GM18858 (cell line): Measurements from ENCODE around the gene ETV6.
A peak's percentile ranks its signal among the peaks of the same experiment; 100 is the strongest.

Experiments
- ATAC-seq: cut with Tn5 transposase; IDR thresholded peaks from one replicate; pipeline ENCODE4 v1.9.1; 2021; ENCODE audit not compliant: unreplicated experiment

The ETV6 gene

DNA sequence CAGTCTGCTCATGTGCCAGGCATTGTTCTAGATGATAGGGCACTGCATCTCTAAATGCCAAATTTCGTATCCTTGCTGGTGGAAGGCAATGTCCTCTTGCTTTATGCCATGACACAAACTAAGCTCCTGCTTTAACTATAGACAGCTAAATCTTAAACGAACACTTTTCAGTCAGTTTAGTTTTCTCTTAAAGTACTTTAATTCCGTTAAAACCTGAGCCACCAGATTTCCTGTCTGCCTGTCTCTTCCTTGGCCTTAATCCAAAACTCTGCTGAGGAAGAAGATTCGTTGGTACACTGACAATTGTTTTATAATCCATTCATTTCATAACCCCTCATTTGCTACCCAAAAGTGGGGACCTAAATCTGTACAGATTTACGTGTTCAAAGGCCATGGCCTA lies 226.8 kb downstream of the ETV6 start:
- ATAC-seq = no peak

DNA sequence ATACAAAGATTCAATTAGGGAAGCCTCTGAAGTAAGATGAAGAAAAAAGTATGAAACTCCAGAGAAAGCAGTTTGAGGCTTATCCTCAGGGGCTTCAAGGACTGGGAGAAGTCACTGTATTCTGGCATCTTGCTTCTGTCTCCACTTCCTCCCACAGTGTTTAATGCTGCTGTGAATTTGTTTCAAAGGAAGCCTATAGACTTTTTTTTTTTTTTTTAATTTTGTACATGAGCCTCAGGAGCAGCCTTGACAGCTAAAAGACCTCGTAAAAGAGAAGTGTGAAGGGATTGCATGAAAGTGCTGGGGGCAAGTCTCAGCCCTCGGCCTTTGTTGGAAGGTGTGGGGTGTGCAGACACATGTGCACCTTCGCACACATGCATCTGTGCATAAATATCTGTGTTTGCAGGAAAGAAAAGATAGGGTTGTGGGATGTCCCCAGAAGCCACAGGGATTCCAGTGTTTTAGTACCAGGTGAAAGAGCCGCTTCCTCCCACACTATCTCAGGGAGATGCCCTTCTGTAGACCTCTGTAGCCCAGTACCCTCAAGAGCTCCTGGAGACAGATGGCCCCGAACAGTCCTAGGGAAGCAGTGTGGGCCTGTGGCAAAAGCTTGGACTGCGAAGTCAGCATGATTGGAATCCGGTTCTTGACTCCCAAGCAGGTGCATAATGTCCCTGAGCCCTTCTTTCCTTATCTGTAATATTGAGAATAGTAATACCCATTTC lies 227.8 kb downstream of the ETV6 start:
- no peak for ATAC-seq

DNA sequence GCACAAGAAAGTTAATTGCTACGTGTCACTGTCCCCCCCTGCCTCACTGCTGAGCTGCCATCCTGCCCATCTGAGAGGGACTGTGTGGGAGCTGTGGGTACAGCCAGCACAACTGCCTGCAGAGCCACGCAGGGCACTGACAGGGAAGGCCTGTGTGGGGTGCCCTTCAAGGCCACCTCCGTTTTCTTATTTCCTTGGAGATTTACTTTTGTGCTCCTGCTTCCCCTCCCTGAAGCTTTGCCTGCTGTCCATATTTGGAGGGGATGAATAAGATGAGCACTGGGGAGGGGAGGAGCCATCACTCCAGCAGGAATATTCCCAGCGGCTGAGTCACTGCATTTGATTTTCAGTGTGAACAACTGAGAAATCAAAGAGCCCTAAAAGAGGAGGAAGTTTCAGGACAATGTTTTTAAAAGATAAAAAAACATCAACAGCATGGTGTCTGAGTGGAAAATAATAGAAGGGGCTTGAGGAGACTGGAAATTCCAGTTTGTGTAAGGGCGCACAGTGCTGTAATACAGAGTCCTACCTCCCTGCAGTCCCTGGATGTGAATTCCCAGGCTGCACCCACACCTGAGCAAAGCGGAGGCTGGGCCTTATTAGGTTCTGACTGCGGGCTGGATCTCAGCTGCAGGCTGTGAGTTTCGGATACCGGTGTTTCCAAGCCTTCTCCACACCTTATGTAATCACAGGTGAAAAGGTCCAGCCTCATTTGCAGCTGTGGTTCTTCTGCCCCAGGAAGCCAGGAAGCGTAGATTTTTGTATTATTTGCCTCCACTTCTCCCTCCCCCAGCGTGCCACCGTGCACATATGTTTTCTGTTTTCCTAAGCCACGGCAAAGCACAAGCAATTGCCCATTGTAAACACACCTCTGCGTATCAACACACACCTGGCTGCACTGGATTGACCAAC lies 228.7 kb downstream of the ETV6 start:
- ATAC-seq = no peak

DNA sequence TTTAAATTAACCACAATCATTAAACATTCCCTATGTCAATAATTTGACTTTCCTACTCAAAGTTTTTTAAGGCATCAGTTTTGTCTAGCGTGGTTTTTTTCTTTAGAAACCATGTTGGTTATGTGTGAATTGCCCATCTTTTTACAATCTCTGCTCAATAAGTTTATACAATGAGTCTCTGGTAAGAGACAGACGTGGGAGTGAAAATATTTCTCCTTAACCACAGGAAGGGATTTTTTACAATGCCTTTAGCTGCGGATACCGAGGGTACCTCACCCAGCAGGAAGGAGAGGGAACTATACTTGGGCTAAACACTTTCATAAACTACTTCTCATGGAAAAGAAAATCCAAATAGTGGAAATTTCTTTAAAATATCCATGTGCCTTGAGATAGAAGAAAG lies 229.8 kb downstream of the ETV6 start:
- ATAC-seq = no peak

DNA sequence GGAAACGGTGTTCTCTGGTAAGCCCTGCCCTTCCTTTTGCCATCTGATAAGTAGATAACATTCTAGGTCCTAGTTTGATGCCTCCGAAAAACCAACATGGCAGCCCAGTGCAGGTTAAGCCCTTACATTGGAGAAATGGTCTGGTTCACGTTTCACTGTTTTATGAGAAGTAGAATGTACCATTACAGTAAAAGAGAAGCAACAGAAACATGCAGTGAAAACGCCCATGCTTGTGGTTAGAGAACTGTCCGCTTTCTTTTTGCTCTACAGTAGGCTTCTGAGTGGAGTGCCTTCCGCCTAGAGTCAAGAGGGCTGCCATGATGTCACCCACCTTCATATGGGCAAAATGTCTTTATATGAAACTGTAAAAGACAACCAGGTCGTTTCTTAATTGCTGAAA lies 230.9 kb downstream of the ETV6 start:
- ATAC-seq = no peak

DNA sequence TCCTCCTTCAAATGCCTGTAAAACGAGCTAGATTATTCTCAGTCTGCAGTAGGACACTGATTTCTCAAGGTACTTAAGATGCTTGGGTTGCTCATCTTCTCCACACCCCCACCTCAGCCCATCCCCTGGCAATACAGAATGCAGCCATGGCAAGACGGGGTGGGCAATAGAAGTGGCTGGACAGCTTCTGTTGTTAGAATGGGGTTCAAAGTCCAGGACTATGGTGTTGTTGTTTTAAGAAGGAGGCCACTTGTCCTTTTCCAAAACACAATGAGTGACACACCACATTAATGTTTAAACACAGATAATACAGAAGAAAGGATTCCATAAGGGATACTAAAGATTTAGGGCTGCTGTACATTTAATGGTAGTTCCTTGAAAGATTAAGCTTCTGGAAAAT lies 232.4 kb downstream of the ETV6 start:
- ATAC-seq = no peak

DNA sequence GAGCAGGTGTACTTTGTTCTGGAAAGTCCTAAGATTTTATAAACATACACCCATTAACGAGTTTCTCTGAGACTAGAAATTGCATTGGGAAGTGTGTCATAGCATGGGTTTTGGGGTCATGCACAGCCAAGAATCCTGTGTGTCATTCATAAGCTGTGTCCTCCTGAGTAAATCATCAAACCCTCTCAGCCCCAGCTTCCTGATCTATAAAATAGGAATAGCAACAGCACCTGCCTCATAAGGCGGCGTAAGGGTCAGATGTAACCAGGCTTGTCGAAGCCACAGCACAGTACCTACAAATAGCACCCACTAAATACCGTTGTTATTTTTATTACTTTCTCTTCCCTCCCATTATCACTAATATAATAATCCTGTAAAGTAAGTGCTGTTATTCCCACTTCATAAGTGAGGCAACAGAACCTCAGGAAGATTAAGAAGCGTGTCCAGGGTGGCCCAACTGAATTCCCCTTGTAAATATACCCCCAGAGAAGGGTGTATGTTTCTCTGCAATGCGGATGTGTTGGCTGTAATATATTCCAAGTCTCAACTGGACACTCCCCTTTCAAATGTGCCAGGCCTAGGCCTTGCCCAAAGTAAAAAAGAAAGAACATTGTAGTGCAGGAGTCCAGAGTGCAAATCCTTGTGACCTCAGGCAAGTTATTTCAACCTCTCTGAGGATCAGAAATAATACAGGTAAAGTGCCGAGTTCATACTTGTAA lies 233.0 kb downstream of the ETV6 start:
- no peak for ATAC-seq

DNA sequence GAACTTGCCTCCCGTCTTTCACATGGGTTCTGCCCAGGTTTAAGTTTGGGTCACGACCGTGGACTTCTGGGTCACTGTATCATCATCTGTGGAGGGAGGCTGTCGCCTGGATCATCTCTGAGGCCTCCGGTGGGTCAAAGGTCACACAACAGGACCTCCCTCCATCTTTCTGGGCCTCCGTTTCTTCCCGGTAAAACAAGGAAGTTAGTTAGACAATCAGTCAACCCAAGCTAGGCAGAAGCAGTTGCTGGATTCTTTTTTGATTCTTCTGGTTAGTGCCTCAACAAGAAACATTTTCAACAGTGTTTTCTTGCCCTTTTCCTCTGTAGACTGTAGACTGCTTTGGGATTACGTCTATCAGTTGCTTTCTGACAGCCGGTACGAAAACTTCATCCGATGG lies 234.6 kb downstream of the ETV6 start:
- no peak for ATAC-seq

DNA sequence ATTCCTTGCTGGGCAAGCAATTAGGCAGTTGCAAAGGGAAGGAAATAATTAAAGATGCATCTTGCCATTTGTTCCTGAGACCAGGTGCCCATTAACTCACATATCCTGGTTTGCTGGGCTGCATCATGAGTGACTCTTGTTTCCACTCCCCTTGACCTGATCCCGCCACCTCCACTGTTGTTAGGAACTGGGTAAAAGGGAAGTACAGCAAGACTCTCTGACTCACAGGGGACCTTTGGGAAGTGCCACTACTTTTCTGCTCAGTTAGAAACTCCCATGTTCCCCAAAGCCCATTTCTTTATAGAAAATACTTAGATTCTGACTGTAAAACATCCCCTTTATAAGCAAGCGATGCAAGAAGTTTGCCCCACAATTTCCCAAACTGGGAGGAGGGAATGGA lies 235.2 kb downstream of the ETV6 start:
- no peak for ATAC-seq

DNA sequence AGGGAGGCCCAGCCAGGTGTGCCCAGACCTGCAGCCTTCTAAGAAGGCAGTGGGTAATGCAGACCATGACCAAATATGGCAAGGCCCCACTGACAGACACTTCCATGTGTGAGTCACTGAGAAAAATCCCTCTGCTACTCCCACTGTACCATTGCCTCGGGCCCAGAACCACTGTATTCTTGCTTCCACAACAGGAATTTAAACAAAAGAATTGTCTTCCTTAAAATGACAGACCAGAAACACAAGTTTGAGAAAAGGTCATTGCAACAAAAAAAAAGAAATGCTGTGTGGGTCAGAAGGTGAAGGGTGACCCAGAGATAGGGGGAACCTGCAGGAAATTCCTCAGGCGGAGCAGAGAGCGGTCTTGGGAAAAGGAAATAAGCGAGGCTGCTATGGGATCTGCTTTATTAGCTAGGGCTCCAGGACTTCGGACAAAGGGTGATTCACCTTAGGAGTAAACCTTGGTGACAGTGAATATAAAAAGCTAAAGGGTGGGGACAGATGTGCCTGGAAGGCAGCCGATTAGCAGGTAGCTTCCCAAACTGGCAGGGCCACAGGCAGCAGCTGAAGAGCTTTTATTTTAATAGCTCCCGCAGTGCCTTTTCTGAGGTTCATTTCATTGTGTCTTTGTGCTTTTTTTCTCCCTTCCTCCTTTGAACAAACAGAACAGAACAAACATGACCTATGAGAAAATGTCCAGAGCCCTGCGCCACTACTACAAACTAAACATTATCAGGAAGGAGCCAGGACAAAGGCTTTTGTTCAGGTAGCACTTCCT lies 236.0 kb downstream of the ETV6 start:
- no peak for ATAC-seq

DNA sequence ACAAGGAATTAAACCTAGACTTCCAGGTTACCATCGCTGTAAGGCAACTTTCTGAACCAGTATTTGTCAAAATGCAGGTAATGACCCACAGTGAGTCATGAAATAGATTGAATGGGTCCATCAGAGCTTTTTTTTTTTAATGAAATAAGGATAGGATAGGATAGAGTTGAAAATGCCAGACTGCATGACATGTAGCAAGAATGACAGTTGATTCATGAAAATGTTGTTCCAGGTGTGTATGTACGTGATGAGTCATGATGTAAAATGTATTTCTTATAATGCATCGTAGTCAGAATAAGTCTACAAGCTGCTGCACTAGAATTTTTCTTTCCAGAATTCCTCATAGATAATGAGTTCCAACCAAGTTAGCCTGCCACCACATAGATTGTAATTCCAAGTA lies 236.9 kb downstream of the ETV6 start:
- ATAC-seq = no peak

DNA sequence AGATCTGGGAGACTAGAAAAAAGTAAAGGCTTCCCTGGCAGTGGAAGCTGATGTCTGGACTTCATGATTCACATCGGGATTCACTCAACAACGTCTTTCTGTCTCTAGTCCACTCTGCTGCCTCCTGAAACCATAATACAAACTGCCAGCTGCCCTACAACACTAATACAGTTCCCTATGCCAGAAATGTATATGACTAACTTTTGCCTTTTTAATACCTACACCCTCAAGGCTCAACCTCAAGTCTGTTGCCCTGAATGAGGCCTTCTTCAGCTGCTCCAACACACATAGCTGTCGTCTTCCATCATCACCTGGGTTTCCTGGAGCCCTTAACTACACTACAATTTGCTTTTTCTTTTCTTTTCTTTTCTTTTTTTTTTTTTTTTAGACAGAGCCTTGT lies 238.6 kb downstream of the ETV6 start:
- no peak for ATAC-seq

DNA sequence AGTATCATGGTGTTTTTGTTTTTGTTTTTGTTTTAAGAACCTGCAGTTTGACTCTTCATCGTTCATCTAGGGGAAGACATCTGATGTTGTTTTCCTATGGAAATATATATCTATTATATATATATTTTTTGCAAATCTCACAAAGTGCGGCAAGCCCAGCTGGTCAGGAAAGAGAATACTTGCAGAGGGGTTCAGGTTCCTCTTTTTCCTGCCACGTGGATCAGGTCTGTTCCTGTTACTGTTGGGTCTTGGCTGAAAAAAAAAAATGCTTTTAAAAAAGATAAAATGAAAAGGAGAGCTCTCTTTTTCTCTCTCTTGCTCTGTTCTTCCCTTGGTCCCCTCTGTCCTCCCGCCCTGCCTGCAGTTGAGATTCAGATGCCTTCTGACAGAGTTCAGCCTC lies 241.9 kb downstream of the ETV6 start:
- ATAC-seq = no peak

DNA sequence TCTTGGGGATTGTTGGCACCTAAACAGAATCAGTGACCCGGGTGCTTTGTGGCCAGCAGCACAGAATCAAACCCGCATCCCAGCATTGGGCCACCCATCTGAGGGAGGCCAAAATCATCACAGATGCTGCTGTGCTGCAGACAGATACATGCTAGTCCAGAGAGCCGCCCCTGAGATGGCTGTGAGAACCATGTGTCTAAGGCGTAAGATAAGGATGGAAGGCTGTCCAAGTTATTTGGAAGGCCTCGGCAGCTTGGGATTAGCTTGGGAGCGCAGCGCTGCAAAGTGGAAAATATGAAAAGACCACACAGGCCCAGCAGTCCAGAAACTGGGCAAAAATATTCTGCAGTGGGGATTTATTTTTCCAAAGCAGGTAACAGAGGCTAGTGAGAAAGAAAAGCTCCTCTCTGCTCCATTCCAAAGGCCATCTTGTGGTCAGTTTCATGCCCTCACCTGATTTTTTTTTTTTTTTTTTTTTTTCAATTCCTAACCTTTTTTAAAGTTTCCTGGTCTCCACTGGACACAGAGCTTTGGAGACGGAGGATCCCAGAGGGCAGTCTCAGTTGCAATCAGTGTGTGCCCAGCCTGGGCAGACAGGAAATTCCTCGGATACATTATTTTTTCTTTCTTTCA lies 242.4 kb downstream of the ETV6 start:
- no peak for ATAC-seq

DNA sequence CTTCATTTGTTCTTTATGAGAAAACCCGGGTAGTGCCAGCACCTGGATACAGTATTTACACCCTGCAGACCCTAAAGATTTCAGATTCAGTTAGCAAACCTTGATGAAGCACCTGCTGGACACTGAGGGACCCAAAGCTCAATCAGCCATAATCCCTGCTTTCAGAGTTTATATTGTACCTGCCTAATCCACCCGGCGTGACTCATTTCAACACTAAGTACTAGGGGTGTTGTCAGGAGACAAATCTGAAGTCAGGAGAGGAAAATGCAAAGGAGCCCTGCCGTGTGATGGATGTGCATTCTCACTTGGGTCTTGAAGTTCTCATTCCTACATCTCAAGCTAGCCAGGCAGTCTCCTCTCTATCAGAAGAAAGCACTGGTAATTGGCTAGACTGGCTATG lies 244.5 kb downstream of the ETV6 start:
- no peak for ATAC-seq

DNA sequence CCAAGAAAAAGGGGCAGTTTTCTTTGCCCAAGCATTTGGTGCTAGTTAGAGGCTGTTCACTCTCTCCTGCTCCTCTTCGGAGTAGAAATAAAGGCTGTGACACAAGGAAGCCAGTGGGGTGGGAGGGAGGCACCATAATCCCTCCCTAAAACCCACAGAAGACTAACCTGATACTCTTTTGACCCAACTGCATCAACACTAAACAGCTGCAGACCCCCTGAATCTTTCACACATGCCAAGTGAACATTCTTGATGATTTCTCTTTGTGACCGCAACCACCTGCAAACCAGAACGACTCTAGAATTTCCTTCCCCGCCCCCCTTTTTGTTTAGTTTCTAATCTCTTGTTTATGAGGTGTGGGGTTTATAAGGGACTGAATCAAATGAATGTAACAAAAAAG lies 245.4 kb downstream of the ETV6 start:
- ATAC-seq = peak; percentile 51

DNA sequence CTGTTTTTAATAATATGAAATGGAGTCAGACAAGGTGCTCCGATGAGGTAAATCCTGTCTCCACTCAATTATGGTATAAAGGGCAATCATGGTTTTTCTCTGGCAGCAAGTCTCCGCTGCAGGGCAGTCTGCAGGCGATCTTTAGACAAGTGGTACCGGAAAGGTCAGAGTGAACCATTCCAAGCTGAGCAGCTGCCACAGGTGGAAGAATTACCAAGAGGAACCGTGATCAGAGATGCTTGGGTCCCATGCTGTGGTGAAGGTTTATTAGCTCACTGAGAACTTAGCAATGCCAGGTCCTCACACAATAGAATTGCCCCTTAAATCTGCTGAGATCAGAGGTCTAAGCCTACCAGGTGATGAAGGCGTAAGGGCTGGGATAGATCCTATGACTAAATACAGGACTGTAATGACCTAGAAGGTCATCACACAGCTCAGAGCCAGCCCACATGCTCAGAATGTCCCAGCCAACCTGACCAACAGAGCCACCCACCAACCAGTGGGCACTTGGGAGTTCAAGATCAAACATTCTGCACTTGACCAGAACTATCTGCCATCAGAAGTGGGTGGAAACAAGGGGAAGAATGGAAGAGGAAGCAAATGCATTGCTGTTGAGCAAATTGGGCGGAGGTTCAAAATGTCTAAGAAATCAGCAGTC lies 246.1 kb downstream of the ETV6 start:
- no peak for ATAC-seq

DNA sequence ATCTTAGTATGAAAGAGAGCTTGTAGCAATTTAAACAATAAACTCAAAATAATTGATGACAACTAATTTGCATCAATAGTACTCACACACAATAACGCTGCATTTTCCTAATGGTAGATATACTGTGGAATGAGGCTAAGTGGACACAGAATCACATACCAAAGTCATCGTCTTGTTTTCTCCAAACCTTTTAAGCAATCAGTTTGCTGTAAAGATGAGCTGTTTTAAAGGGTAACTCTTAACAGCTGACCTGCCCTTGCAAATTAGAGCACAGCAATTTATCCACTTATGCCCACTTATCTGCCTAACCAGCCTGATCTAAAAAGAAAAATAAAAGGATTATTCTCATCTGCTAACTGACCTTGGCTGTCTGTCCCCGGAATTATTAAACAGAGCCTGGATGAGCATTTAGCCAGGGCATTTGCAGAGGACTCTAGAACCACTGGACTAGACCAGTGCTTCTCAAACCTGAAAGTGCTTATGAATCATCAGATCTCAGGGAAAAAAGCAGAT lies 247.0 kb downstream of the ETV6 start:
- ATAC-seq = no peak

DNA sequence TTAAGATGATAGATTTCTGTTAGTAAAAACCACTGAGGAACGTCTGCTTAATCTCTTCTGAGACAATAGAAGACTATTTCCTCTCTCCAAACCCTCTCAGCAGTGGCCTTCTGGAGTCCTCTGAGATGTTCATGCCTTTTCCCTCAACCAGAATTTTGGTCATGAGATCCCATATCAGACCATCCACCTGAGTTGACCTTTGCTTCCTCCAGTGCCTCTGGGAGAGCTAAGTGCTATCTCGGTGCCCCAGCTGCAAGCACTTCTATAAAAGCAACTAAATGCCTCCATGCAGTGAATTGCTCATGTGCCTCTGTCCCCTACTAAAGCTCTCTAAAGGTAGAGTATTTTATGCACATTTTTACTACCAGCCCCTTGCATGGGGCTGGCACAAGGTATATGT lies 248.4 kb downstream of the ETV6 start:
- no peak for ATAC-seq
